ENCODE results near the gene ST6GALNAC6. TPM values are rescaled to one million over a fixed set of nuclear protein-coding genes. Genes with fewer than 3 reads are reported as not detected.

Gene ST6GALNAC6
- total and polyA plus RNA-seq, 2 of the 8 experiments (the other 6 are each of a cell fraction or from before 2014, with no cell fraction given): 43.7 to 64.4 TPM

- TF ChIP-seq BACH1 (IDR thresholded peaks at IDR 0.05; ENCODE audit: low read length): no peak
- TF ChIP-seq POU5F1 (IDR thresholded peaks at IDR 0.05; ENCODE audit: low read depth, low read length): no peak
- TF ChIP-seq, protein P1, sequence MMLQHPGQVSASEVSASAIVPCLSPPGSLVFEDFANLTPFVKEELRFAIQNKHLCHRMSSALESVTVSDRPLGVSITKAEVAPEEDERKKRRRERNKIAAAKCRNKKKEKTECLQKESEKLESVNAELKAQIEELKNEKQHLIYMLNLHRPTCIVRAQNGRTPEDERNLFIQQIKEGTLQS (IDR thresholded peaks at IDR 0.05; ENCODE audit: insufficient read depth, low read depth, low read length): no peak
- TF ChIP-seq NRF1 (IDR thresholded peaks at IDR 0.05; ENCODE audit: low read depth, low read length): no peak
- TF ChIP-seq JUND (IDR thresholded peaks at IDR 0.05; ENCODE audit: low read length): no peak
Measured at GRCh38 chr9:127934986-127935385, 35.6 kb upstream of the ST6GALNAC6 start (continued).
